ENCODE data around the gene MAEA.

The MAEA gene

DNA sequence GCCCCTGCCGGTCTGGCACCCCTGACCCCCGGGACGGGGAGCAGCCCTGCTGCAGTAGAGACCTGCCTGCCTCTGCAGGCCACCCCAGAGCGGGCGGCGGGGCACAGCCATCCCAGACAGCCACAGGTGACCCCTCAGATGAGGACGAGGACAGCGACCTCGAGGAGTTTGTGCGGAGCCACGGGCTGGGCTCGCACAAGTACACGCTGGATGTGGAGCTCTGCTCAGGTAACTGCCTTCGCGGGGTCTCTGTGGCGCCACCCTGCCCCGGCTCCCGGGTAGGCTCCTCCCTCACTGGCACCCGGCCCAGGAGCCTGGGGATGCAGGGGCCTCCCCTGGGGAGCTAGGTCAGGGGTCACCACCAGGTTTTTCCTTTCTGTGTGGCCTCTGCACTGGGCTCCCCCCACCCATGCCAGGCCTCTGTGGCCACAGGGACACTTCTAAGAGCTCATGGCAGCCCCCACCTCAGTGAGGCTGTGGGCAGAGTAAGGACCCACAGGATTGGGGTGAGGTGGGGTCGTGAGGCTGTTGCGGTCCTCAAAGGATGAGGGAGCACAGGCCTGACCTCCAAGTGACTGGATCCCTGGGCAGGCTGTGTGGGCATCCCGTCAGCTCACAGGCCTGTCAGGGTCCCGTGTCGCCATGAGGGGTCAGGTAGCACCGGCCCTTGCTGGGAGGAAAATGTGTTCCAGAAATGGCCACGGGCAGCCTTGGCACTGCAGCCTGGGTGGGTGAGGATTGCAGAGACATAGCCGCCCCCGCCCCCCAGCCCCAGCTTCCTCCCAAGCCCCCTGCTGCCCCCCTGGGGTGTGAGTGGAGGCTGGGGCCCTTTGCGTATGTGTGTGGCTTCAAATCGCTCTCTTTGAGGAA, 63.7 kb downstream of the MAEA start:
- DNase-seq (ENCODE audit: low read depth in 3 of 3): no peak

DNA sequence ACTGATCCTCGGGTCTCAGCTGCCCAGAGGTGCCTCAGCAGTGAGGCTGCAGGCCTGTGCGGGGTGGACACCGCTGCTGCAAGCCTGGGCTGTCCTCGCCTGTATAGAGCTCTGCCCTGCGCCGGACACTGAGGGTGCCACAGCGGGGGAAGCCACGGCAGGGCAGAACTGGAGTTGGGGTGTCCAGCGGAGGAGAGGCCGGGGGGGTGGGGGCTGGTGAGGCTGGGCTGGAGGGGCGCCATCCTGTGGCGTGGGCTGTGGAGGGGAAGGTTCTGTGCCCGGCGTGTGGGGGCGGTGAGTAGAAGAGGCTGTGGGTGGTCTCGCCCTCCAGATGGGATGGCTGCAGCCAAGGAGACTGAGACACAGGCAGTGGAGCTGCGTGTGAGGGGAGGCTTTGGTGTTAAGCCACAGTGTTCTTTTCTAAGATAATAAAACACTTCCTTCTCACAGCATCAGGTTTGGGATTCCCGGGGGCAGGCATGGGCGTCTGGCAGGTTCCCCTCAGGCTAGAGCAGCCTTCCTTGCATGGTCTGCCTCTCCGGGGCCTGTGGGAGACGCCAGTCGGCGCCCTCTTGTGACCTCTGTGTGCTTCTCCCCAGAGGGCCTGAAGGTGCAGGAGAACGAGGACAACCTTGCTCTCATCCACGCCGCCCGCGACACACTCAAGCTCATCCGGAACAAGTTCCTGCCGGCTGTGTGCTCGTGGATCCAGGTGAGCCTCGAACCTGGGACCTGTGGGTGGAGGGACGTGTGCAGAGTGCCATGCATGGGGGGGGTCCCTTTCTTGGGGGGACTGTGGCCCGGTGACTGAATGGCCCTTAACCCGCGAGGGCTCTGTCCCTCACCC, 64.7 kb downstream of the MAEA start:
- no peak for DNase-seq (ENCODE audit: low read depth in 3 of 3)

DNA sequence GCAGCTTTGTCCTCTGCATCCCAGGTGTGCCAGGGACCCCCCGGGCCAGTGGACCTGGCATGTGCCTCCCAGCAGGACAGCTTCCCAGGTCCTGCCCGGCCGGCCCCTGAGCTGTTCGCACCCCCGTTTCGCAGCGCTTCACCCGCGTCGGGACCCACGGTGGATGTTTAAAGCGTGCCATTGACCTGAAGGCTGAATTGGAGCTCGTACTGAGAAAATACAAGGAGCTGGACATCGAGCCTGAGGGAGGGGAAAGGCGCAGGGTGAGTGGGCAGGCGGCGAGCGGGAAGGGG, 65.2 kb downstream of the MAEA start:
- no peak for DNase-seq (ENCODE audit: low read depth in 3 of 3)

DNA sequence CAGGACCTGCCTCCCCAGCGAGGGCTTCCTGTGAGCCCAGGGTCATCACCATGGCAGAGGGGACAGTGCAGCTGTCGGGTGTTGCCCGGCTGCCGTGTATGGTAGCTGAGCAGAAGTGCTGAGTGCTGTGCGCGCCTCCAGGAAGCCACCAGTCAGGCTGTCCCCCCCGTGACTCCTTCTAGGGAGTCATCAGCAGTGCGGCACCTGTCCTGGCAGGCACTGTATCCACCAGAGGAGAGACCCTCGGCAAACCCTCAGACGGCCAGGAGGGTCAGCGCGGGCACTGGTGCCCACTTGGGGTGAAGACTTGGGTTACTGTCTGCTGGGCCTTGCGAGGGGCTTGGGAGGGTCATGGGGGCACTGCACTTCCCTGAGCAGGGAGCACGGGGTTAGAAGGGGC, 65.7 kb downstream of the MAEA start:
- DNase-seq (ENCODE audit: low read depth in 3 of 3): no peak

DNA sequence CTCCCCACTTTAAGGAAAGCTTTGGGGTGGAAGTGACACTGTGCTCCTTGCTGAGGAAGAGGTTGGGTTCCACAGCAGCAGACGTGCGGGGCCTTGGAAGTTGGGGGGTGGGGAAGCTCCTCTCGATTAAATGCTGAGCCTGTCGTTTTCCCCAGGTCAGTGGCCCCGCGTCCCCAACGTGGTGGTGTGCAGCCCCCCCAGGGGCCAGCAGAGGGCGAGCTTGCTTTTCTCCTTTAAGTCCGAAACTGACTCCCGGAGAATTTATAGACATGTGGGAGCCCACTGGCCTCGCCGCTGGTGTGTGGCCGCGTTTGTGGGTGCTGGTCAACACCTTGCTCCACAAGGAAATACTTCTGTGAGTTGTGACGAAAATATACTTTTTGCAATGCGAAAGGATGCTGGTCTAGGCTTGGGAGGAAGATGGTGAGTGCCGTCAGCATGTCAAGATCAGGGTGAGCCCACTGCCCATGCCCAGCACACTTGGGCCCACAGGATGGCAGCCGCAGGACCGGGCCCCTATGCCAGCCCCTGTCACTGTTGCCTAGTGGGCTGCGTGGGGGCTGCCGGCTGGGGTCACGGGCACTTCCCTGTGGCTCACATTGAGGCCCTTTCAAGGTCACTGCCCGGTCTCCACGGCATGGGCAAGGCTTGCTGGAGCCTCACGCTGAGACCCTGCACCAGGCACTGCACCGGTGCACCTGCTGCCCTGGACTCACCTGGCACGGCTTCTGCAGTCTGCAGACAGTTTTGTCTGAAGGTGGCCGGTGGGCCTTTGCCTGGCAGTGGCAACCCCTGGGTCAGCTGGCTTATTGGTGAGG, 66.7 kb downstream of the MAEA start:
- DNase-seq (ENCODE audit: low read depth in 3 of 3): peak; percentile 16 to 30 (median 19)

DNA sequence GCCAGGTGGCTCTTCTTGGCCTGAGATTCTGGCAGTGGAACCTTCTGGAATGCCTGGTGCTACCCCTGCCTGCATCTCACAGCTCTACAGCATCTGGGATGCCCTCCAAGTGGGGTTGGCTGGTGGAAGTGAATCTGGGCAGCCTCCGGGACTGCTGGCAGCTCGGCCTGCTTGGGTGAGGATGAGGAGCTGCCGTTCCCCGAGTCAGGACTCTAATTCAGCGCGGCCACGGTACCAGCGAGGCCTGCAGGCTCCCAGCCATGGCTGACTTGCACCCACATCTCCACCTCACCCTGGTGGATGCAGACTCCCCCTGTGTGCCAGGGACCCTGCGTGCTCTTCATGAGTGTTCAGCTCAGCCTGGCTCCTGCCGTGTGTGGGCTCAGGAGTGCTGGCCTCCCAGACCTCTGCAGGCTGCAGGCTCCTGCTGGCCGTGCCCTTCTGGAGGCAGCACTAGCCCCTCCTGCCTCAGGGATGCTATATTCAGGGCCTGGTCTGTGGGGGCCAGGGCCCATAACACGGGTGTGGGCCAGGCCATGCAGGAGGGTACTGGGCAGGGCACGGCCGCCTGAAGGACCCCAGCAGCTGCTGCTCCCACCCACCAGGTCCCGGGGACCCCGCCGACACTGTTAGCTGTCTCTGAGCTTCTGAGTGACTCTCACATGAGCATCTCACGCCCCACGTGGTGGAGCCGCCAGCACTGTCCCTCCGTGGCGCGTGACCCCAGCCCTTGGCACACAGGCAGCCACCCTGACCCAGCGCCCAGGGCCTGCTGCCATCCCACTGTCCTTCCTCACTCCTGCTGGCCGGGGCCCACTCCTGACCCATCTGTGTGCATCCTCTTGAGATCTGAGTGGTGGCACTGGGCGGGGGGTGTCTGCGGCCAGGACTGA, 67.9 kb downstream of the MAEA start:
- no peak for DNase-seq (ENCODE audit: low read depth in 3 of 3)

DNA sequence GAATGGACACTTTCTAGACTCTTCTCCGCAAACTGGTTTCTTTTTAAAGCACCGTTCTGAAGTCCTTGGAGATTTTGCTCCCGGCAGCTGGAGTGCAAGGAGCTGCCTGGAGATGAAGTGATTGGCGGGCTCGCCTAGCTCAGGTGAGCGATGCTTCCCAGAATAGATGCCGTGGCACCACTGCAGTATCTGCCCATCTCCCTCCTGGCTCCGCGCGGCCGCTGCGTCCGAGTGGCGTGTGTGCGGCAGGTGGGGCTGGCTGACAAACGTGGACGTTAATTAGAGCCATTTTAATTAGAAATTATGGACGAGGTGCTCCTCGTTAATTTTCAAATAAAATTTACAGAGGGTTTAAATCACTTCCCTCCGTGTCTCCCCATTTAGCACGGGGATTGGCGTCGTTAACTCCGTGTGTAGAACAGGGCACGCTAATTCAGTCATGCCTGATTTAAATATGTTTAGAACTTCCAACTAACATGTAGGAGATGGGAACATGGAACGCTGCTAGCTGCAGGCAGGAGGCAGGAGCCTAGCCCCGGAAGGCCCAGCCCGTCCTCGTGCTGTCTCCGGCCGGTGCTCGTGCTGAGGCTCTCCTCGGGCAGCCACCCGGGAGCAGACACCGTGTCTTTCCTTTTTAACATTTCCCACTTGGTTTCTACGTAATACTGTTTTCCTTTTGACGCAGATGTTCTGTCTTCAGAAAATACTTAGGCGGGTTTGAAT, 68.9 kb downstream of the MAEA start:
- DNase-seq (ENCODE audit: low read depth in 3 of 3): no peak

DNA sequence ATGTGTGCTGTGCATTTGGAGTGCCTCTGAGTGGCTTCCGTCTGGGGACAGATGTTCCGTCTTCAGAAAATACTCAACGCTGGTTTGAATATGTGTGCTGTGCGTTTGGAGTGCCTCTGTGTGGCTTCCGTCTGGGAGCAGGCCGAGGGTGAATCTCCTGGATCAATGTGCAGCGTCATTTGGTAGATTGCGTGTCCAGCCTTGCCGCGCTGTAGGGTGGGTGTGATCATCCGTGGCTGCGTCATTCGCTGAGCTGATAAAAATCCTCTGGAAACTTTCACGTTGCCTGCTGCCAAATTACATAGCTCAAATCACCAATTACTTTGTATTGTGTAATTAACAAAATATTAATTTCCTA, 69.4 kb downstream of the MAEA start:
- DNase-seq (ENCODE audit: low read depth in 3 of 3): no peak

DNA sequence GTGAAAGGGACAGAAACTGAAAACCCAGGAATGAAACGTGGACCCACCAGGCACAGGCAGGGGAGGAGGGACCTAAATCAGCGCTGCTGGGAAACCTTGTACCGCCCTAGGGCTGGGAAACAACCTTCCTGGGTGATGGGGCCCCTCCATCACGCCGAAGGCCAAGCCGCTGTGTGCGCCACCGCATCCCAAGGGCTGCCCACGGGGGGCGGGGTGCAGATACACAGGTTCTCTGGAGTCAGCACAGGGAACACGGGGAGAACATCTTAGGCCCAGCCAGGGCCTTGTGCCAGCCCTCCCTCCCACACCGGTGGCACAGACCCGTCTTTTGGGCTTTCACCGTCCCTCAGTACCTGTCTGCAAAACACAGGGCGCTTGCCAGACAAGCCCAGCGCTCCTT, 70.3 kb downstream of the MAEA start:
- no peak for DNase-seq (ENCODE audit: low read depth in 3 of 3)

DNA sequence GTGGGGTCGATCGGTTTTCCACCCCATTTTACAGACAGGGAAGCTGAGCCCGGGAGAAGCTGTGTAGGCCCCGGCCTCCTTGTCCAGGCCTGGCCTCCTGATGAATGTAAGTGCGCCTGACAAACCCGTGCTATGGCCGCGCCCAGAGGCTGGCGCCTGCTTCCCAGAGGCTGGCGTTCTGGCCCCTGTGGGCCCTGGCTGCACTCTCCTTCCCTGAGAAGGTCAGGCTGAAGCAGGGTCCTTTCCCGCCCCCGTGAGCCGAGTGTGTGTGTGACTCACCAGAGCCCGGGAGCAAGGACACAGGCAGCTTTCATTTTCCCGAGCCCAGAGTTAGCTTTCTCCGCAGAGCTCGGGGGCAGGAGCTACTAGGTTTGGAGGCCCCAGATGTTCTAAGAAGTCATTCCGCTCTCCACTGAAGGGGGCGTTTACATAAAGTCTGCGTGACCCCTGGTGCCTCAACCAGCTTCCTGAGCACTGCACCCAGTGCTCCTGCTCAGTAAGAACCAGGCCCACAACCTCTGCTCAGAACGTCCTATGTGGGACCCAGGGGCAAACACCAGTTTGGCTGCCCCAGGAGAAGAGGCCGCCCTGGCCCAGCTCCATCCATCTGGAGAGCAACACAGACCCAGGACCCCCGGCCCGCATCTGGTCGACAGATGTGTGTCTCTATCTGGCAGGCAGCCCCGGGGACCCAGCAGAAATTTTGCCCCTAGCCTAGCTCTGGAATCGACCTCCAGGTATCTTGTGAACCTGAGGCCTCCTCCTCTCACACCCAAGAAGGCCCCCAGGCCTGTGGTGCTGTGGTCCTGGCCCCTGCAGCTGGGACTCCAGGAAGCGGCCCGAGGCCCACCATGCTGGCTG, 71.0 kb downstream of the MAEA start:
- DNase-seq (ENCODE audit: low read depth in 3 of 3): no peak

DNA sequence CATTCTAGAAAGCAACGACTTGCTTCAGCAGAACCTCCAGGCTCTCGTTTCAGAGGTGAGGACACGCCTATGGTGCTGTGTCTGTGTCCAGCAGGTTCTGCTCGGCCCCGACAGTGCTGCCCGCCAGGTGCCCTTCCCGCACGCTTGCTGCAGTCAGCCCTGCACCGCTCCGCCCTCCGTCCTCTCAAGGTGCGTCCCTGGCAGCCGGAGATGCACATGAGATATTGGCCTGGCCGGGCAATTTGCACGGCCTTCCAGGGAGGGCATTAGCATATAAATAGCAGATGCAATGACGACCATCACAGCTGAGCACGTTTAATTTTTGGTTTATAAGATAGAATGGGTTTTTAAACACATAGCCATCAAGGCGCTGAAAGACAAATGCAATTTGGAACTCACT, 71.7 kb downstream of the MAEA start:
- DNase-seq (ENCODE audit: low read depth in 3 of 3): no peak

DNA sequence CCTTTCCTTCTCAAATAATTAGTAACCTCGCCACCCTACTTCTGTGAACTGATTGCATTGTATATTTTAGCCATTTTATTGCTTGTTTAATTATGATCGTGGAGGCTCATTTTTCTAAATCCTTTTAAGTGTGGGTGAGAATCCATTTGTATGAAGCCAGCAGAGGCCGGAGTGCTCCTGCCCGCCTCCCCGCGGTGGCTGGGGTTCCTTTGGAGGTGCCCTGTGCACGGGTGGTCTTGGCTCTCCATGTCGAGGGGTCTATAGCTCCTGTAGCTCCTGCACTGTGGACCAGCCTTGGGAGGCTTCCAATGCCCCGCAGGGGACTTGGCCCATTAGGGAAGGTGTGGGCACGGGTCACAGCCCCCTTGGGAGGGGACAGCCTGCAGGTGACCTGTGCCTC, 72.4 kb downstream of the MAEA start:
- DNase-seq (ENCODE audit: low read depth in 3 of 3): no peak

DNA sequence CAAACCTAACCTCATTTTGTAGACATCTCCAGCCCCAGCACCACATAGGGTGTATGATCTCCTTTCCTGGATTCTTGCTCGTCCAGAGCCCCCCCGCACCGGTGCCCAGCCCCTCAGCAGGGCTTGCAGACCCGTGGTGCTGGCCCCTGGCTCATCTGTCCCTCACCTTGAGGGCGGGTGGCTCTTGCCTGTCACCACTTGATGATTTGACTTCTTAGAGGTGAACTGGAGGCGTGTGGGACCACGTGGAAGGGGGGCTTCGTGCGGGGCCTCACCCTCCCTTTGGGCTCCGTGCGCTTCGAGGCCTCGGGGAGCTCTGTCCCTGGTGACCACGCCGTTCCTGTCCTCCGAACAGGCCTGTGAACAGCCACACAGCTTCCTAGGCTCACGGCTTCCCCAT, 72.8 kb downstream of the MAEA start:
- DNase-seq (ENCODE audit: low read depth in 3 of 3): no peak

DNA sequence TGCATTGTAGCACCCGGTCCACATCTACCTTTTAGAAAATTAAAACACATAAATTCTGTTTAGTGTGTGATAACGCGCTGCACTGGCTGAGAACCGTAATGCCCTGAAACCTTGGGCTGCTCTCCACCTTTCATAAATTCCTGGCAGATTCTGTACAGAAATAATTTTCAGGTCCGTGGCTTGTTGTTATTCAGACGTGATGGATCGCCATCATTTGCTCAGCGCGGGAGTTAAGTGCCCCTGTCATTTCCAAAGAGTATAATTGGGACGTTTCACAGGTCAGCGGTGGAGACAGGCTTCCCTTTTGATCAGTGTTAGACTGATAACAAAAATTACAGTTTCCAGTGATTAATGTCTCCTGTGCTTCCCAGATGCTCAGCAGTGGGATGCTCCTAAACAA, 73.8 kb downstream of the MAEA start:
- DNase-seq (ENCODE audit: low read depth in 3 of 3): no peak

DNA sequence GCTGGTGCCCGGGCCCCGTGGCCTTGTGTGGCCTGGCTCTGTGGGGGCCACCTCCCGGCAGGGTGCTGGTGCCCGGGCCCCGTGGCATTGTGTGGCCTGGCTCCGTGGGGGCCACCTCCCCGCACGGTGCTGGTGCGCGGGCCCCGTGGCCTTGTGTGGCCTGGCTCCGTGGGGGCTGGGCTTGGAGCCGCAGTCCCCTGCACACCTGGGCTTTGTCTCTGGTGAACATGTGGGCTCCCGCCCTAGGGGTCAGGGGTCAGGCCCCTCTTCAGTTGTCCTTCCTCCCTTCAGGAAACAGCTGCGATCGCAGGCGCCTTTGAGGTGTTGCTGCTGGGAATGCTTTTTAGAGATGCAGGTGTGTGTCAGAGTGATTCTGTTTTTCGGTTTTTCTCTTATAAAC, 74.5 kb downstream of the MAEA start:
- DNase-seq (ENCODE audit: low read depth in 3 of 3): no peak

DNA sequence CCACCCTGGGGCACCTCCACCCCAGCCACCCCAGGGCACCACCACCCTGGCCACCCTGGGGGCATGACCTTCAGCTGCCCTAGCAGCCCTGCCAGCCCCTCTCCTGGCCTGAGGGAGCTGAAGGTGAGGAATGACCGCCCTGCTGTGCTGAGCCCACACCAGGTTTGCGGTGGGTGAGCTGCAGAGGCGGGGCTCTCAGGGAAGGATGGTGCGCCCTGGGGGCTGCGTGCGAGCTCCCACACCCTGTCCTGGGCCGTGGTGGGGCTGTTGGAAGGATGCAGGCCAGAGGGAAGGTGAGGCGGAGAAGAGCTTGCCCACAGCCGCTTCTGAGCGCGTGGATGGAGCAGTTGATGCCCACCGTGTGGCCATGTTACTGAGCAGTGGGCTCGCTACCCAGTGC, 75.1 kb downstream of the MAEA start:
- DNase-seq (ENCODE audit: low read depth in 3 of 3): no peak

DNA sequence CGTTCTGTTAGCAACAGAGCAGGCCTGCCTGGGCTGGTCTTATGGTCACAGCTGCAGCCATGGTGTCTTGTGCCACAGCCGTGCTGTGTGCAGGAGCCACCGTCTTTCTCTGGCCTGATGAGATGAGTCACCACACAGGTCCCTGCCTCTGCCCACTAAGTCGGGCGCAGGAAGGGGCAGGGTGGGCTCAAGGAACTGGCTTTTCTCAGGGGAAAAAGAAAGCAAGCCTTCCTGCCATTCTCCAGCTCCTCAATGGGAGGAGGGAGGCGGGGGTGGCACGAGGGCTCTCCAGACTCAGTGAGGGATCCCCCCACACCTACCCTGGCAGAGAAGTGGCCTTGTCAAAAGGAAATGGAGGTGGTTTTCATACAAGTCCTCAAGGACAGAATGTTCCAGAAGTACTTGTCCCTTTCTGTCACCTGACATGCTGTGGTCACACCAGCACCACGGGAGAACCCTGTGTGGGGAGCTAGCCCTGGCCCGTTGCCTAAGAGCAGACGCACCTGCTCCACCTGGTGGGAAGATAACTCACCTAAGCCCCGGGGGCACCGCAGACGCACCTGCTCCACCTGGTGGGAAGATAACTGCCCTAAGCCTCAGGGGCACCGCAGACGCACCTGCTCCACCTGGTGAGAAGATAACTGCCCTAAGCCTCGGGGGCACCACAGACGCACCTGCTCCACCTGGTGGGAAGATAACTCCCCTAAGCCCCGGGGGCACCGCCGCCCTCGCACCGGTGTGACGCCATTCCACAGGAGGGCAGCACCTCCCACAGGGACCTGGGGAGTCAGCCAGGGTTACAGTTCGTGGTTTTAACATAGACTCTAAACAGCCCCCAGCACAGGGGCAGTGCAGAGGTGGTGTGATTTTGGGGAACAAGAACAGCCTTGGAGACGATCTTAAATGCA, 75.8 kb downstream of the MAEA start:
- no peak for DNase-seq (ENCODE audit: low read depth in 3 of 3)

DNA sequence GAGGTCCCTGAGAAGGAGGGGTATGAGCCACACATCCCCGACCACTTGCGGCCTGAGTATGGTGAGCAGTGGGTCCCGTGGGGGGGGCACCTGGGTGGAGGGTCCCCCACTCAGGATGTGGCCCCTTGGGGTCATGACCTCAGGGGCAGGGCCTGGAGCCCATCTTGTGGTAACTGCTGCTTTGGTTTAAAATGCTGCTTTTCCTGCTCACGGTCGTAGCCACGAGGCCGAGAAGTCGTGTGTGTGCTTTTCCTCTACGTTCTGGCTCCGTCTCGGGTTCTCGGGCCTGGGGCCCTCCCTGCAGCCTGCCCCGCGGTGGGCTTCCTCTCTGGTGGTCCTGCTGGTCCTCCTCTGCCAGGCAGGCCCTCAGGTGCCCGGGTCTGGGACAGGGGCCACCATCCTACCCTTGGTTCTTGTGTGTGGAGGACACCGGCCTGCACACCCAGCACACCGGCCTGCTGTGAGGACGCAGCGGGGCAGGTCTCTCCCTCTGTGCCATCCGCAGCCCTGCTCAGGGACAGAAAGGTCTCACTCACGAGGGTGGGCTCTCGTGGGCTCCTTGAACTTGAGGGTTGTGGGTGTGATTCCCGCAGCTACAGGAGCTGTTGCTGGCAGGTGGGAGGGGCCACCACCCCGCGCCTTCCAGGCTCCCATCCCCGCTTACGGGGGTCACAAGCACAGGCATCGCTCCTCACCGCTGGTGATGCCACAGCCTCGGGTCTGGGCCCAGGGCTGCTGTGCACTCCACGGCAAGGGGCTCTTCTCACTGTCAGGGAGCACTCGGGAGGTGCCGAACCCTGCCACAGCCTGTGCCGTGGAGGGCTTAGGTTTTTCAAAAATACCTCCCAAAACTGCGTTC, 76.9 kb downstream of the MAEA start:
- no peak for DNase-seq (ENCODE audit: low read depth in 3 of 3)

Measured in stimulated activated CD4-positive, alpha-beta T cell treated with anti-CD3 and anti-CD28 coated beads, TNF-alpha, amount 100 ng/mL, for 48 hours (primary cell).